Stimulated activated CD4-positive, alpha-beta T cell treated with anti-CD3 and anti-CD28 coated beads, Interleukin-4, amount 100 ng/mL, for 4 hours (primary cell): ENCODE data around the gene NPHP4.
A peak's percentile ranks its signal among the peaks of the same experiment; 100 is the strongest.

Experiments
- DNase-seq, 2 experiments: peaks; one replicate each; pipeline ENCODE4 v3.0.0-alpha.2; 2020

The NPHP4 gene

GRCh38 chr1:6003568-6004411 lies 11.6 kb upstream of the NPHP4 start:
- DNase-seq = no peak

GRCh38 chr1:6002714-6003501 lies 10.7 kb upstream of the NPHP4 start:
- DNase-seq = no peak

- DNase-seq = no peak
Observed at GRCh38 chr1:6001992-6002576, 9.9 kb upstream of the NPHP4 start.

- DNase-seq = no peak
Observed at GRCh38 chr1:6000444-6001288, 8.4 kb upstream of the NPHP4 start.

- no peak for DNase-seq
Observed at GRCh38 chr1:5999711-6000443, 7.7 kb upstream of the NPHP4 start.

GRCh38 chr1:5998906-5999301 lies 6.7 kb upstream of the NPHP4 start:
- DNase-seq = no peak

GRCh38 chr1:5998051-5998905 lies 6.1 kb upstream of the NPHP4 start:
- no peak for DNase-seq

- DNase-seq = no peak
Observed at GRCh38 chr1:5997316-5997715, 5.1 kb upstream of the NPHP4 start.

- no peak for DNase-seq
Observed at GRCh38 chr1:5996641-5997270, 4.5 kb upstream of the NPHP4 start.

GRCh38 chr1:5995871-5996630 lies 3.8 kb upstream of the NPHP4 start:
- no peak for DNase-seq

GRCh38 chr1:5994713-5995621 lies 2.7 kb upstream of the NPHP4 start:
- peak; percentile 39 to 61 for DNase-seq

- peak; percentile 21 to 27 for DNase-seq
Observed at GRCh38 chr1:5993556-5994491, 1.6 kb upstream of the NPHP4 start.

- no peak for DNase-seq
Observed at GRCh38 chr1:5992814-5993555, 760 bp upstream of the NPHP4 start.

- DNase-seq = peak; percentile 26 to 46
Observed at GRCh38 chr1:5991381-5992025, 722 bp downstream of the NPHP4 start.

GRCh38 chr1:5990913-5991312 lies 1.3 kb downstream of the NPHP4 start:
- DNase-seq = no peak

- DNase-seq = no peak
Observed at GRCh38 chr1:5989731-5990271, 2.4 kb downstream of the NPHP4 start.
